IMR-90 (cell line): ENCODE data around the gene HNRNPC. TPM values are rescaled to one million over a fixed set of nuclear protein-coding genes. Genes with fewer than 3 reads are reported as not detected.
"Not testable (repeated sequence)": the region's sequence is repeated elsewhere in the genome, so short reads cannot be mapped to it uniquely, and the experiment has no call there.

Experiments used
- ATAC-seq: fragments of 200-7000 bp; cut with Tn5 transposase; 2 replicates; pipeline ENCODE4 v1.9.1; 2020; ENCODE audit warnings: low read depth, mild to moderate bottlenecking, moderate library complexity
- BruUV-seq: library from RNA; stranded (reverse); fragments of 400-500 nt; replicated peaks from 2 replicates; lab custom pipeline; 2021; lab: Mats Ljungman, UMichigan
- CTCF ChIA-PET: fragments of 300-600 bp; formaldehyde crosslinking; extraction: SDS; loops from one replicate; lab custom pipeline; 2021; ENCODE audit warnings: antibody characterized with exemption; lab: Yijun Ruan, JAX
- POLR2A ChIA-PET: fragments of 300-600 bp; sonication (Branson Sonifier 250); formaldehyde crosslinking; loops from one replicate; lab custom pipeline; 2022; ENCODE audit warnings: antibody characterized with exemption; ENCODE audit not compliant: unreplicated experiment; lab: Charles Lee
- DNase-seq: peaks from one replicate; pipeline ENCODE4 v3.0.0; 2013
- H2AFZ ChIP-seq: replicated peaks from 2 replicates; pipeline ENCODE3; 2013; ENCODE audit warnings: low read length, mild to moderate bottlenecking; ENCODE audit not compliant: poor library complexity
- H2AK5ac ChIP-seq: 2 replicates; pipeline ENCODE4 v1.6.1; 2013; ENCODE audit warnings: low read depth, low read length, inconsistent platforms
- H2AK9ac ChIP-seq: replicated peaks from 2 replicates; pipeline ENCODE3; 2013; ENCODE audit warnings: mild to moderate bottlenecking, low read depth, low read length, moderate library complexity; ENCODE audit not compliant: poor library complexity
- H2BK120ac ChIP-seq: 2 replicates; pipeline ENCODE4 v1.6.1; 2013; ENCODE audit warnings: low read depth, low read length, inconsistent platforms
- H2BK15ac ChIP-seq: 3 replicates; pipeline ENCODE4 v1.6.1; 2013; ENCODE audit warnings: low read depth, low read length, inconsistent platforms
- H2BK20ac ChIP-seq: 2 replicates; pipeline ENCODE4 v1.6.1; 2013; ENCODE audit warnings: low read depth, mild to moderate bottlenecking, inconsistent platforms, low read length, moderate library complexity
- H2BK5ac ChIP-seq: 2 replicates; pipeline ENCODE4 v1.6.1; 2013; ENCODE audit warnings: mild to moderate bottlenecking, low read depth, low read length, inconsistent platforms; ENCODE audit not compliant: poor library complexity, severe bottlenecking
- H3K14ac ChIP-seq: replicated peaks from 2 replicates; pipeline ENCODE4 v1.6.1; 2013; ENCODE audit warnings: low read depth, low read length, inconsistent platforms
- H3K18ac ChIP-seq: 2 replicates; pipeline ENCODE4 v1.6.1; 2013; ENCODE audit warnings: low read depth, low read length, control low read depth
- H3K23ac ChIP-seq: 2 replicates; pipeline ENCODE4 v1.6.1; 2013; ENCODE audit warnings: low read depth, low read length, inconsistent platforms
- H3K27ac ChIP-seq: 2 replicates; pipeline ENCODE4 v1.5.1; 2013; ENCODE audit warnings: mild to moderate bottlenecking, control low read depth, low read length; ENCODE audit not compliant: insufficient read depth
- H3K27me3 ChIP-seq: 2 replicates; pipeline ENCODE4 v1.6.1; 2013; ENCODE audit warnings: low read length; ENCODE audit not compliant: control insufficient read depth, insufficient read depth
- H3K36me3 ChIP-seq: 2 replicates; pipeline ENCODE4 v1.6.1; 2013; ENCODE audit warnings: low read length, mixed read lengths; ENCODE audit not compliant: control insufficient read depth, insufficient read depth
- H3K4ac ChIP-seq: 2 replicates; pipeline ENCODE4 v1.6.1; 2013; ENCODE audit warnings: low read depth, low read length, inconsistent platforms
- H3K4me1 ChIP-seq: 2 replicates; pipeline ENCODE4 v1.6.1; 2013; ENCODE audit warnings: low read length, mixed read lengths; ENCODE audit not compliant: control insufficient read depth, insufficient read depth
- H3K4me2 ChIP-seq: 2 replicates; pipeline ENCODE4 v1.6.1; 2013; ENCODE audit warnings: low read depth, mild to moderate bottlenecking, control low read depth, low read length, moderate library complexity
- H3K4me3 ChIP-seq: 2 replicates; pipeline ENCODE4 v1.5.1; 2013; ENCODE audit warnings: low read depth, mild to moderate bottlenecking, control low read depth, low read length, moderate library complexity; ENCODE audit not compliant: insufficient read depth
- H3K56ac ChIP-seq: 2 replicates; pipeline ENCODE4 v1.6.1; 2013; ENCODE audit warnings: low read length, inconsistent platforms; ENCODE audit not compliant: insufficient read depth; ENCODE audit errors: extremely low read depth
- H3K79me1 ChIP-seq, 2 experiments: 2 replicates each; pipeline ENCODE4 v1.6.1; 2013; ENCODE audit warnings: low read length in 2 of 2, inconsistent platforms in 1 of 2, low read depth in 1 of 2
- H3K9ac ChIP-seq: 2 replicates; pipeline ENCODE4 v1.6.1; 2013; ENCODE audit warnings: low read depth, low read length, control low read depth
- H3K9me1 ChIP-seq: 2 replicates; pipeline ENCODE4 v1.6.1; 2013; ENCODE audit warnings: low read length, inconsistent platforms; ENCODE audit not compliant: insufficient read depth
- H3K9me3 ChIP-seq: 2 replicates; pipeline ENCODE4 v1.6.1; 2013; ENCODE audit warnings: low read length; ENCODE audit not compliant: control insufficient read depth, insufficient read depth
- H4K20me1 ChIP-seq: 2 replicates; pipeline ENCODE4 v1.6.1; 2013; ENCODE audit warnings: low read length, inconsistent platforms; ENCODE audit not compliant: insufficient read depth
- H4K5ac ChIP-seq: 2 replicates; pipeline ENCODE4 v1.6.1; 2013; ENCODE audit warnings: mild to moderate bottlenecking, low read depth, low read length, control low read depth
- H4K8ac ChIP-seq, 2 experiments: 2 replicates each; pipeline ENCODE4 v1.6.1; 2013; ENCODE audit warnings: low read depth in 2 of 2, low read length in 2 of 2, control low read depth in 1 of 2, inconsistent platforms in 1 of 2
- H4K91ac ChIP-seq: 2 replicates; pipeline ENCODE4 v1.6.1; 2013; ENCODE audit warnings: low read depth, low read length, inconsistent platforms; ENCODE audit not compliant: insufficient read depth
- WGBS, 2 experiments: methylation state at CpG; one replicate each; pipeline versions ENCODE4 v1.1.5 to v1.1.7; 2013; ENCODE audit warnings: missing lambda C conversion rate in 2 of 2; ENCODE audit not compliant: insufficient read length in 1 of 2; ENCODE audit errors: extremely low coverage in 2 of 2; 5-methylcytosine and 5-hydroxymethylcytosine counted together
- dilution Hi-C: fragments of 300-500 bp; cut with HindIII; formaldehyde crosslinking; loops from one replicate; pipeline ENCODE4 v1.14.3; 2018; ENCODE audit warnings: low sequenced_read_pairs; ENCODE audit not compliant: unreplicated experiment
- in situ Hi-C: fragments of 300-500 bp; cut with MboI; formaldehyde crosslinking; loops from 3 replicates; pipeline ENCODE4 v1.14.3; 2019; ENCODE audit warnings: low sequenced_read_pairs, inconsistent platforms, mixed read lengths
- intact Hi-C: fragments of 100-400 bp; cut with micrococcal nuclease; formaldehyde crosslinking; loops from 2 replicates; pipeline ENCODE4 v1.10.0; 2022
- polyA plus RNA-seq, 3 experiments: library from polyadenylated mRNA; depleted of rRNA; stranded (reverse); fragments of >200 nt; gene quantifications; 2 replicates each; pipeline ENCODE4 v1.2.3, GENCODE V29; 2012; ENCODE audit warnings: low replicate concordance in 1 of 3
- total RNA-seq: library from RNA; depleted of rRNA; stranded (reverse); fragments of >200 nt; gene quantifications from 2 replicates; pipeline ENCODE4 v1.2.3, GENCODE V29; 2012

Gene HNRNPC
- total and polyA plus RNA-seq, 2 of the 4 experiments (the other 2 are of a cell fraction) = 308 to 615 TPM

DNA sequence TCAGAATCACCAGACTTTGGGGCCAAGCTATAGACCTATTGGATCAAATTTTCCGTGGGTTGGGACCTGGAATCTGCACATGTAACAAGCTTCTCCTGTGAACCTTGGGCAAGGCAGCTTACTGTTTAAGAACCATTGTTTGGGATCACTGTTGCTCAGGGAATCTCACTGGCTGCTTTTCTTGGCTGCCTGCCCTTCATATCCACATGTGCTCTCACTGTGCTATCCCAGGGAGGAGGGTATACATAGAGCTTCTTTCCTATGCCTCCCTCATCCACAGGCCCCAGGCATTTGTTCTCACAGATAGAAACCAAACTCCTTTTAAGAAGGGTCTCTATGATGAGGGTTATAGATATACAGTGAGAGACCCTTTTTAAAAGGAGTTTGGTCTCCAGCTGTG, 103.6 kb downstream of the HNRNPC start:
- H2AFZ ChIP-seq, H2BK20ac ChIP-seq, H3K36me3 ChIP-seq, H3K4ac ChIP-seq, POLR2A ChIA-PET, H3K4me3 ChIP-seq, H2BK5ac ChIP-seq, H3K56ac ChIP-seq, H4K5ac ChIP-seq, H3K27ac ChIP-seq, H3K4me2 ChIP-seq, intact Hi-C loops, in situ Hi-C loops, H2BK120ac ChIP-seq, DNase-seq, H3K79me1 ChIP-seq, H3K9ac ChIP-seq, H4K8ac ChIP-seq, H3K18ac ChIP-seq, H3K9me3 ChIP-seq, H2BK15ac ChIP-seq, H3K4me1 ChIP-seq, H3K14ac ChIP-seq, H2AK5ac ChIP-seq, H4K20me1 ChIP-seq, H3K9me1 ChIP-seq, BruUV-seq, dilution Hi-C loops, H4K91ac ChIP-seq, H3K23ac ChIP-seq, CTCF ChIA-PET, H2AK9ac ChIP-seq: not testable (repeated sequence)
- ATAC-seq = peak; percentile 35; the same call in 1 of the 2 replicates
- WGBS, 2 experiments = no CpG with 5 or more reads among the region's 1 CpG
- H3K27me3 ChIP-seq = peaks cover 15% of the 10 kb centered on the region

DNA sequence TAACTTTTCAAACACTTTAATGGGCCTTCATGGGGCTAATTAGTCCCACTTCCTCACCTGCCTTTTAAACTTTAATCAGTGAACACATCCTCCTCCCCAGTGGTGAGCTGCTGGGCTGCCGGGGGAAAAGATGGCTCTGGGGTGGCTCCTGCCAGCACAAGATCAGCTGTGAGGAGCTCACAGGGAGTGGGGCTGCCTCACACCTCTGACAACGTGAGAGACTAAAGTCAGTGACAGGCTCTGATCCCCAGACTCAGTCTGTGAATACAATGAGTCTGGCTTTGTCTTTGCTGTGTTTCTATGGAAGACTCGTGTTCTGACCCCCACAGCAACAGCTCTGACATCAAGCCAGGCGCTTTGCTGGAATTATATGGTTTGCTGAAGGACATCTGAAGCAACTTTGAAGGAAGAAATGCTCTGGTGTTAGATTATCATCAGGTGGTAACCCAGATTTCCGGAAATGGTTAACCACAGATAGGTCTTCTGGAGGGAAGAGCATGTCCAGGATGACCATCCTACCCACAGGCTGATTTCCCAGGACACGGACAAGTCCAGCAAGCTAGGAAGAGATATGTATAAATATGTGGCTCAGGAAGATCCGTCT, 104.1 kb downstream of the HNRNPC start:
- not testable (repeated sequence) for BruUV-seq, DNase-seq

More for the DNA sequence above, 104.1 kb downstream of the HNRNPC start:
- H2AFZ ChIP-seq, H3K18ac ChIP-seq, H2BK15ac ChIP-seq, H4K8ac ChIP-seq, H2AK9ac ChIP-seq, H3K56ac ChIP-seq, H2AK5ac ChIP-seq, intact Hi-C loops, ATAC-seq, H4K91ac ChIP-seq, H3K79me1 ChIP-seq, H3K4ac ChIP-seq, H3K23ac ChIP-seq, CTCF ChIA-PET, H3K4me1 ChIP-seq, H2BK20ac ChIP-seq, H3K9ac ChIP-seq, H3K9me1 ChIP-seq, dilution Hi-C loops, H3K14ac ChIP-seq, in situ Hi-C loops, POLR2A ChIA-PET, H2BK5ac ChIP-seq, H4K5ac ChIP-seq, H3K27ac ChIP-seq, H3K9me3 ChIP-seq, H4K20me1 ChIP-seq, H2BK120ac ChIP-seq, H3K4me2 ChIP-seq, H3K4me3 ChIP-seq, H3K36me3 ChIP-seq: not testable (repeated sequence)
- WGBS, 2 experiments = no CpG with 5 or more reads among the region's 7 CpGs
- peaks cover 15% of the 10 kb centered on the region for H3K27me3 ChIP-seq
